Fibroblast of lung (primary cell): Measurements from ENCODE around the gene ABCC6. TPM values are rescaled to one million over a fixed set of nuclear protein-coding genes. Genes with fewer than 3 reads are reported as not detected.
"Not testable (repeated sequence)": the region's sequence is repeated elsewhere in the genome, so short reads cannot be mapped to it uniquely, and the experiment has no call there.

ENCODE experiments used
- DNase-seq, 2 donors: peaks; one replicate each; pipeline versions ENCODE4 v3.0.0 to v3.0.0-alpha.2; 2010; ENCODE audit warnings: low read depth in 2 of 2
- H2AFZ ChIP-seq: 2 replicates; pipeline ENCODE4 v1.5.1; 2012; ENCODE audit warnings: low read length, control low read depth, inconsistent platforms
- H3K27ac ChIP-seq: 2 replicates; pipeline ENCODE4 v1.5.1; 2011; ENCODE audit warnings: low read length, control low read depth; ENCODE audit not compliant: insufficient read depth
- H3K27me3 ChIP-seq: 2 replicates; pipeline ENCODE4 v1.5.1; 2011; ENCODE audit warnings: mild to moderate bottlenecking, low read length; ENCODE audit not compliant: control insufficient read depth, insufficient read depth
- H3K36me3 ChIP-seq: 2 replicates; pipeline ENCODE4 v1.5.1; 2011; ENCODE audit warnings: low read length; ENCODE audit not compliant: control insufficient read depth, insufficient read depth
- H3K4me1 ChIP-seq: 2 replicates; pipeline ENCODE4 v1.5.1; 2011; ENCODE audit warnings: low read length; ENCODE audit not compliant: control insufficient read depth, insufficient read depth; ENCODE audit errors: extremely low read depth
- H3K4me2 ChIP-seq: 2 replicates; pipeline ENCODE4 v1.5.1; 2011; ENCODE audit warnings: low read length, control low read depth; ENCODE audit not compliant: insufficient read depth; ENCODE audit errors: extremely low read depth
- H3K4me3 ChIP-seq, 4 experiments: fragments of 200-600 bp in 1 of 4; sonication (generic) in 1 of 4; replicated peaks in 1 of 4; 2 replicates each; pipeline ENCODE4 v1.5.1; 2011 to 2016; ENCODE audit warnings: low read length in 4 of 4, low read depth in 3 of 4, mild to moderate bottlenecking in 3 of 4, control low read depth in 2 of 4, inconsistent platforms in 1 of 4, mixed read lengths in 1 of 4; ENCODE audit not compliant: insufficient read depth in 1 of 4; ENCODE audit errors: control extremely low read depth in 1 of 4
- H3K79me2 ChIP-seq: 2 replicates; pipeline ENCODE4 v1.5.1; 2012; ENCODE audit warnings: mild to moderate bottlenecking, low read length, inconsistent platforms; ENCODE audit not compliant: control insufficient read depth, insufficient read depth
- H3K9ac ChIP-seq: 2 replicates; pipeline ENCODE4 v1.5.1; 2011; ENCODE audit warnings: mild to moderate bottlenecking, low read length, control low read depth; ENCODE audit not compliant: insufficient read depth
- H3K9me3 ChIP-seq: 2 replicates; pipeline ENCODE4 v1.5.1; 2012; ENCODE audit warnings: low read depth, low read length; ENCODE audit not compliant: control insufficient read depth, insufficient read depth
- H4K20me1 ChIP-seq: 2 replicates; pipeline ENCODE4 v1.5.1; 2011; ENCODE audit warnings: low read length; ENCODE audit not compliant: control insufficient read depth, insufficient read depth; ENCODE audit errors: extremely low read depth
- CTCF ChIP-seq, 2 donors: IDR thresholded peaks in 1 of 2; conservative IDR thresholded peaks in 1 of 2; 1 replicate in 1 of 2; 2 replicates in 1 of 2; pipeline ENCODE4 v1.5.1; 2011 to 2012; ENCODE audit warnings: low read length in 2 of 2, control low read depth in 1 of 2, inconsistent platforms in 1 of 2, low read depth in 1 of 2, mild to moderate bottlenecking in 1 of 2
- EZH2 ChIP-seq: IDR thresholded peaks from 2 replicates; pipeline ENCODE4 v1.5.1; 2012; ENCODE audit warnings: low read length, control low read depth, mild to moderate bottlenecking; ENCODE audit errors: missing control alignments
- polyA plus RNA-seq, 2 donors: library from polyadenylated mRNA; depleted of rRNA in 1 of 2; stranded (reverse) in 1 of 2; unstranded in 1 of 2; fragments of >200 nt; gene quantifications; 2 replicates each; pipeline ENCODE4 v1.2.1, GENCODE V29; 2011 to 2012; ENCODE audit warnings: missing spikeins in 1 of 2
- total RNA-seq: library from RNA; depleted of rRNA; stranded (reverse); fragments of >200 nt; gene quantifications from 2 replicates; pipeline ENCODE4 v1.2.1, GENCODE V29; 2014

ABCC6 gene
- total and polyA plus RNA-seq, 2 donors (not counting 1 experiment from before 2014, with no cell fraction given) = 0.87 to 6.3 TPM

GRCh38 chr16:16162591-16162990, 60.7 kb downstream of the ABCC6 start:
- no peak overlapping the region for H2AFZ ChIP-seq
- no peaks in the 10 kb centered on the region for H3K27me3 ChIP-seq
- no peak overlapping the region for H3K27ac ChIP-seq
- no peaks in the 10 kb centered on the region for H3K4me1 ChIP-seq
- no peak for TF ChIP-seq EZH2
- TF ChIP-seq CTCF (conservative IDR thresholded peaks at IDR 0.05 in 1 of 2, IDR thresholded peaks at IDR 0.05 in 1 of 2; ENCODE audit: low read depth in 1 of 2, low read length in 2 of 2) = no peak
- H3K9ac ChIP-seq = no peak overlapping the region
- no peak for DNase-seq
- no peak overlapping the region for H3K4me3 ChIP-seq
- no peaks in the 10 kb centered on the region for H3K9me3 ChIP-seq
- H3K79me2 ChIP-seq = no peaks in the 10 kb centered on the region
- no peaks in the 10 kb centered on the region for H3K36me3 ChIP-seq
- no peak overlapping the region for H3K4me2 ChIP-seq
- H4K20me1 ChIP-seq = no peaks in the 10 kb centered on the region

- H3K79me2 ChIP-seq, H3K4me2 ChIP-seq, H3K36me3 ChIP-seq, H3K27ac ChIP-seq, H3K27me3 ChIP-seq, H2AFZ ChIP-seq, H3K9me3 ChIP-seq, H4K20me1 ChIP-seq, DNase-seq, H3K9ac ChIP-seq, H3K4me1 ChIP-seq, H3K4me3 ChIP-seq: not testable (repeated sequence)
Observed at GRCh38 chr16:16161840-16162239, 61.5 kb downstream of the ABCC6 start.

GRCh38 chr16:16161319-16161718, 62.0 kb downstream of the ABCC6 start:
- no peak overlapping the region for H3K4me2 ChIP-seq
- H3K79me2 ChIP-seq = no peaks in the 10 kb centered on the region
- no peak overlapping the region for H2AFZ ChIP-seq
- no peak overlapping the region for H3K9ac ChIP-seq
- no peaks in the 10 kb centered on the region for H3K9me3 ChIP-seq
- no peaks in the 10 kb centered on the region for H3K36me3 ChIP-seq
- no peaks in the 10 kb centered on the region for H4K20me1 ChIP-seq
- DNase-seq = no peak
- no peak for TF ChIP-seq CTCF (conservative IDR thresholded peaks at IDR 0.05 in 1 of 2, IDR thresholded peaks at IDR 0.05 in 1 of 2; ENCODE audit: low read depth in 1 of 2, low read length in 2 of 2)
- no peak for TF ChIP-seq EZH2
- no peak overlapping the region for H3K4me3 ChIP-seq
- H3K27me3 ChIP-seq = no peaks in the 10 kb centered on the region
- no peak overlapping the region for H3K27ac ChIP-seq
- H3K4me1 ChIP-seq = no peaks in the 10 kb centered on the region

- no peaks in the 10 kb centered on the region for H3K4me1 ChIP-seq
- no peak overlapping the region for H3K27ac ChIP-seq
- no peak overlapping the region for H2AFZ ChIP-seq
- H3K4me3 ChIP-seq = no peak overlapping the region
- DNase-seq = no peak
- no peak overlapping the region for H3K4me2 ChIP-seq
- no peaks in the 10 kb centered on the region for H3K36me3 ChIP-seq
- H3K79me2 ChIP-seq = no peaks in the 10 kb centered on the region
- TF ChIP-seq CTCF (conservative IDR thresholded peaks at IDR 0.05 in 1 of 2, IDR thresholded peaks at IDR 0.05 in 1 of 2; ENCODE audit: low read depth in 1 of 2, low read length in 2 of 2) (no peak), EZH2 (no peak)
- no peak overlapping the region for H3K9ac ChIP-seq
- no peaks in the 10 kb centered on the region for H4K20me1 ChIP-seq
- H3K9me3 ChIP-seq = no peaks in the 10 kb centered on the region
- no peaks in the 10 kb centered on the region for H3K27me3 ChIP-seq
Observed at GRCh38 chr16:16159662-16160061, 63.6 kb downstream of the ABCC6 start.
